GM10266 (cell line): Measurements from ENCODE around the gene LGALS7.

Source experiments
- DNase-seq: peaks from one replicate; pipeline ENCODE4 v3.0.0; 2012; ENCODE audit errors: extremely low spot score
- TF ChIP-seq, protein P1 (sequence below): IDR thresholded peaks from 2 replicates; pipeline ENCODE4 v1.5.1; 2012; ENCODE audit warnings: mild to moderate bottlenecking, low read depth; ENCODE audit not compliant: control insufficient read depth, insufficient read depth; ENCODE audit errors: missing control alignments

Gene LGALS7

DNA sequence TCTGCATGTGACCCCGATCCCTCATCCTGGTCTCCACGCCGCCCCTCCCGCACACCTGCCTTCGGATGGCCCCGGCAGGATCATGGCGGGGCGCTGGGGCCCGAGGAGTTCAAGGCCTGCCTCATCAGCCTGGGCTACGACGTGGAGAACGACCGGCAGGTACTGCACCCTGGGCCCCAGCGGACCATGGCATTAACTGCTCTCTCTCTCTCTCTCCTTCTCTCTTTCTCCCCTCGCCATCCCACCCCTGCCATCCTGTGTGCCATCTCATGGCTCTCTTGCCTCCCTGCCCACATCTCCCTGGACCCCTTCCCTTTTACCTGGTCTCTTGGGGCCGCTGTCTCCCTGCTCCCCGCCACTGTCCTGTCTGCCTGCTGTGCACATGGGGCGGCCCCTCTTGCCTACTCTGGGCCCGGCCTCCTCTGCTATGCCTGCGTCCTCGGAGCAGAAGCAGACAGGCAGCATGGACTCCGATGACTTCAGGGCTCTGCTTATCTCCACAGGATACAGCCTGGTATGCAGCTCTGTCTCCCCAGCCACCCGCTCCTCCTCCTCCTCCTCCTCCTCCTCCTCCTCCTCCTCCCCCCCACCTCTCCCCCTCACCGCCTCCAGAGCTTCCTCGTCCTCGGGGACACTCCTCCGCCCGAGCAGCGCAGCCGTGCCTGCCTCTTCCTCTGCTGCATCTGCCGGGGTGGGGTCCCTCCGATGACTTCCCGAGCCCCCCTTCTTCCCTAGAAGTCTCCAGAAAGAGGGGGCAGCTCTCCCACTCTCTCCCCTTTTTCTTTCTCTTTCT lies 45.3 kb downstream of the LGALS7 start:
- TF ChIP-seq, protein P1, sequence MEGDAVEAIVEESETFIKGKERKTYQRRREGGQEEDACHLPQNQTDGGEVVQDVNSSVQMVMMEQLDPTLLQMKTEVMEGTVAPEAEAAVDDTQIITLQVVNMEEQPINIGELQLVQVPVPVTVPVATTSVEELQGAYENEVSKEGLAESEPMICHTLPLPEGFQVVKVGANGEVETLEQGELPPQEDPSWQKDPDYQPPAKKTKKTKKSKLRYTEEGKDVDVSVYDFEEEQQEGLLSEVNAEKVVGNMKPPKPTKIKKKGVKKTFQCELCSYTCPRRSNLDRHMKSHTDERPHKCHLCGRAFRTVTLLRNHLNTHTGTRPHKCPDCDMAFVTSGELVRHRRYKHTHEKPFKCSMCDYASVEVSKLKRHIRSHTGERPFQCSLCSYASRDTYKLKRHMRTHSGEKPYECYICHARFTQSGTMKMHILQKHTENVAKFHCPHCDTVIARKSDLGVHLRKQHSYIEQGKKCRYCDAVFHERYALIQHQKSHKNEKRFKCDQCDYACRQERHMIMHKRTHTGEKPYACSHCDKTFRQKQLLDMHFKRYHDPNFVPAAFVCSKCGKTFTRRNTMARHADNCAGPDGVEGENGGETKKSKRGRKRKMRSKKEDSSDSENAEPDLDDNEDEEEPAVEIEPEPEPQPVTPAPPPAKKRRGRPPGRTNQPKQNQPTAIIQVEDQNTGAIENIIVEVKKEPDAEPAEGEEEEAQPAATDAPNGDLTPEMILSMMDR: no peak
- no peak for DNase-seq

DNA sequence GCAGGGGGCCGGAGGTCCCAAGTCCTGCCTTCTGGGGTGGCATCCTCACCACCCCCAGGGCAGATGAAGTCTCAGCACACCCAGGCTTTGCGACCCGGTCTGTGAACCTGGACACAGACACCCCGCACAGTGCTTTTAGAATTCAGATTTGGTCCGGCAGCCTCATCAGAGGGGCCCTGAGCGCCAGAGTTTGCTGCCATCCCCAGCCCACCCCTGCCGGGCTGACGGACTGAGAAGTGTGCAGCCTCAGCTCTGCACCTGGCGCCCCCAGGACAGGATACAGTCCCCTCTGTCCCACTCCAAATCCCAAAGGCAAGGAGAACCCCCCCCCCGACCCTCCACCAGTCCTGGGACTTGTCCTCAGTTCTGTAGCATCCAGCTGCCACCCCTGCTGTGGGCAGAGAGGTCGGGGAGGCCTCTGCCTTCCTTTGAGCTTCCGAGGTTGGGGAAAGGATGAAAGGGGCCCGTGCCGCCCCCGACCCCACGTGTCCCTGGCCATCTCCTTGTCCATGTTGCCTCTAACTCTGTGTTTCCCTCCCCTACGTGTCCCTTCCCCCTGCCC lies 45.9 kb downstream of the LGALS7 start:
- TF ChIP-seq, protein P1: no peak
- no peak for DNase-seq

DNA sequence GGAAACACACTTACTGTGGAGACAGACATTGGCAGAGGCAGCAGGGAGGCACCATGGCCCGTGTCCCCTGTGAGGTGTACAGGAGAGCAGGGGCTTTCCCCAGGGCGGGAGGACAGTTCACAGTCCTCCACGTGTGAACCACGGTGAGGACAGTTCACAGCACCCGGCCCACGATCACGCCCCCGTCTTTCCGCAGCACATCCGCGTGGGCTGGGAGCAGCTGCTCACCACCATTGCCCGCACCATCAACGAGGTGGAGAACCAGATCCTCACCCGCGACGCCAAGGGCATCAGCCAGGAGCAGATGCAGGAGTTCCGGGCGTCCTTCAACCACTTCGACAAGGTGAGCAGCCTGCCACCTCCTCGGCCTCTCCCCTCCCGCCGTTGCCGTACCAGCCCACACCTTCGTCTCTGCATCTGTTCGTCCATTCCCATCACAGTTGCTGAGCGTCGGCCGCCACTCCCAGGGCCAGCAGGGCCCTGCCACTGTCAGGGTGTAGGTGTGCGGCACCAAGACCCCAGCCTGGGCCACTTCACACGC lies 46.5 kb downstream of the LGALS7 start:
- no peak for DNase-seq

DNA sequence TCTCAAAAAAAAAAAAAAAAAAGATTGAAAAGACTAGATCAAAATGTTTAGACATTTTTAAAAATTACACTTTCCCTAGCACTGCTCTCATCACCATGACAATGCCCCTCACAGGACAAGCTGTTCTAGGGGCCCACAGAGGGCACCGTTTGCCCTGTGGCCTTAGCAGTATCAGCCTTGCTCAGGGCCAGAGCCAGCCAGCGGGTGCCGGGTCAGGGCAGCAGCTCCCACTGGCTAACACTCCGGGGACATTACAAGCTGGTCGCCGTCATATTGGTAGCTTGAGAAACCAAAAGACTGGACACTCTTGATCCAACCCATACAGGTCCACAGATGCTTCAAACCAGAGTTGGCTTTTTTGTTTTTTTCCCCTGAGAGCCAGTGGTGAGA lies 47.0 kb downstream of the LGALS7 start:
- TF ChIP-seq, protein P1: no peak
- no peak for DNase-seq

More for the DNA sequence above, 46.5 kb downstream of the LGALS7 start:
- TF ChIP-seq, protein P1: no peak

DNA sequence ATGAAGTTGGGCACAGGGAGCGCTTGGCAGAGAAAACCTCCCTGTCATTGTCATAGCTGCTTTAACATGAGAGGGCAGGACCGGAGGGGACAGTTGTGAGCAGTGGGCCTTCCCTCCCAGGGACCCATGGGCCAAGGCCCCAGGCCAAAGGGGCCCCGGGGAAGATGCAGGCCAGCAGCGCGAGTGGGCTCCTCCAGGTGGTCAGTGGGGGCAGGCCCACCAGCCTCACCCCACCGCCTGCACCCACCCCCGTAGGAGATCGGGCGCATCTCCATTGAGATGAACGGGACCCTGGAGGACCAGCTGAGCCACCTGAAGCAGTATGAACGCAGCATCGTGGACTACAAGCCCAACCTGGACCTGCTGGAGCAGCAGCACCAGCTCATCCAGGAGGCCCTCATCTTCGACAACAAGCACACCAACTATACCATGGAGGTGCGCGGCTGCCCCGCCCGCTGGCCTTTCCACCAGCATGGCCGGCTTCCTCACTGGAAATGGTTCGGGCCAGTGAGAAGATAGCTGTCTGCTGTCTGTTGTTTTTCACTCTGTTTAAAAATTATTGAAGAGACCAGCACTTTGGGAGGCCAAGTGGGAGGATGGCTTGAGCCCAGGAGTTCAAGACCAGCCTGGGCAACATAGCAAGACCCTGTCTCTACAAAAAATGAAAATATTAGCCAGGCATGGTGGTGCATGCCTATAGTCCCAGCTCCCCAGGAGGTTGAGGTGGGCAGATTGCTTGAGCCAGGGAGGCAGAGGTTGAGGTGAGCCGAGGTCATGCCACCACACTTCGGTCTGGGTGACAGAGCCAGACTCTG lies 47.6 kb downstream of the LGALS7 start:
- TF ChIP-seq, protein P1: no peak
- no peak for DNase-seq

DNA sequence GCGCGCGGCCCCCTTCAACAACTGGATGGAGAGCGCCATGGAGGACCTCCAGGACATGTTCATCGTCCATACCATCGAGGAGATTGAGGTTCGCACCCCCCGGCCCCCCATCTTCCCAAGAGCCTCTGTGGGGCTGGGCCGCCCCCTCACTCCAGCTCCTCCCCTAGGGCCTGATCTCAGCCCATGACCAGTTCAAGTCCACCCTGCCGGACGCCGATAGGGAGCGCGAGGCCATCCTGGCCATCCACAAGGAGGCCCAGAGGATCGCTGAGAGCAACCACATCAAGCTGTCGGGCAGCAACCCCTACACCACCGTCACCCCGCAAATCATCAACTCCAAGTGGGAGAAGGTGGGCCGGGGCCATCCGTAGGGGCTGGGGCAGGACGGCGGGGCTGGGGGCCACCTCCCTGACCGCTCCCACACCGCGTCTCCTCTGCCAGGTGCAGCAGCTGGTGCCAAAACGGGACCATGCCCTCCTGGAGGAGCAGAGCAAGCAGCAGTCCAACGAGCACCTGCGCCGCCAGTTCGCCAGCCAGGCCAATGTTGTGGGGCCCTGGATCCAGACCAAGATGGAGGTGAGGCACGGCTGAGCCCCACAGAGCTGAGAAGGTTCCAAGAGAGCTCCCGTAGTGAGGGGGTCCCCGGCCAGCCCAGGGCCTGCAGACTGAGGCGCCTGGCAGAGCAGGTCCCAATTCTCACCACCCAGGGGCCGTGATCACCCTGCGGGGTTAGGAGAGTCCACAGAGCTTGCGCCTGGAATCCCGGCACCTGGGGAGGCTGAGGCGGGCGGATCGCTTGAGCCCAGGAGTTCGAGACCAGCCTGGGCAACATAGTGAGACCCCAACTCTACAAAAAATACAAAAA lies 49.1 kb downstream of the LGALS7 start:
- DNase-seq: no peak
- TF ChIP-seq, protein P1: no peak
